HG02852 (cell line): Measurements from ENCODE around the gene ZNF454.

Experiments
- ATAC-seq: cut with Tn5 transposase; IDR thresholded peaks from one replicate; pipeline ENCODE4 v1.9.1; 2021; ENCODE audit warnings: mild to moderate bottlenecking, moderate library complexity; ENCODE audit not compliant: unreplicated experiment

The ZNF454 gene

DNA sequence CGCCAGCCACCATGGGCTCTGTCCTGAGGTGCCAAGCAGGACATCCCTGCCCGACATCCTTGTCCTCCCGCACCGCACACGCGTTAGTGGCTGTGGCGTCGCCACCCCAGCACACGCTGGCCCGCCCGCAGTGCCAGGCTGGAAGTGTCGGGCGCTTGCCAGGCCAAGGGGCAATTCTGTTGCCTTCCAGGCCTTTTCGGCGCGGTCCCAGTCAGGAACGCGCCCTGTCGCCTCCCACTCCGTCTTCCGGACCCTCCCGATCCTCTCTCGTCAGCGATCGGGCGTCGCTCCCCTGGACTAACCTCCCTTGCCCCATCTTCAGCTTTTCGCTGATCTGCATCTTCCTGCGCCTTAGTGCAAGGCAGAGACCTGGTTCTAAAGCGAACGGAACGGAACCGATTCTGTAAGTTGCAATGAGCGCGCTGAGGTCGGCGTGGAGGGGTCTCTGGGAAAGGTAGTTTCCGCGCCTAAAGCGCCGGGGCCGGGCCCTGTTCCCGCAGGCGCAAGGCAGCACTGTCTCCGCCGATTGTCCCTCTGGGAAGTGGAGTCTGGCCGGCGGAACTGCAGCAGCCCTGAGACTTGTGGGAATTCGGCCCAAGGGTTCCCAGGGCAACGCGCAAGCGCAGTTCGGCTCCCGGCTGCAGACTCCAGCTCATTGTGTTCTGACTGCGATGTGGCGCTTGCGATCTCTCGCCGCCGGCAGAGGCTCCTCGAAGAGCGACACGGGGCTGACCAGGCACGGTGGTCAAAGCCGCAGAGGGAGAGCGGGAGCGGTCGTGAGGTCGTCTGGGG lies at the start of gene ZNF454:
Gene ZNF454, plus strand, starts transcription at position 630 of the 792 bp plus-strand sequence. CDS start 1,594 bp downstream, outside the sequence.
- no peak for ATAC-seq

DNA sequence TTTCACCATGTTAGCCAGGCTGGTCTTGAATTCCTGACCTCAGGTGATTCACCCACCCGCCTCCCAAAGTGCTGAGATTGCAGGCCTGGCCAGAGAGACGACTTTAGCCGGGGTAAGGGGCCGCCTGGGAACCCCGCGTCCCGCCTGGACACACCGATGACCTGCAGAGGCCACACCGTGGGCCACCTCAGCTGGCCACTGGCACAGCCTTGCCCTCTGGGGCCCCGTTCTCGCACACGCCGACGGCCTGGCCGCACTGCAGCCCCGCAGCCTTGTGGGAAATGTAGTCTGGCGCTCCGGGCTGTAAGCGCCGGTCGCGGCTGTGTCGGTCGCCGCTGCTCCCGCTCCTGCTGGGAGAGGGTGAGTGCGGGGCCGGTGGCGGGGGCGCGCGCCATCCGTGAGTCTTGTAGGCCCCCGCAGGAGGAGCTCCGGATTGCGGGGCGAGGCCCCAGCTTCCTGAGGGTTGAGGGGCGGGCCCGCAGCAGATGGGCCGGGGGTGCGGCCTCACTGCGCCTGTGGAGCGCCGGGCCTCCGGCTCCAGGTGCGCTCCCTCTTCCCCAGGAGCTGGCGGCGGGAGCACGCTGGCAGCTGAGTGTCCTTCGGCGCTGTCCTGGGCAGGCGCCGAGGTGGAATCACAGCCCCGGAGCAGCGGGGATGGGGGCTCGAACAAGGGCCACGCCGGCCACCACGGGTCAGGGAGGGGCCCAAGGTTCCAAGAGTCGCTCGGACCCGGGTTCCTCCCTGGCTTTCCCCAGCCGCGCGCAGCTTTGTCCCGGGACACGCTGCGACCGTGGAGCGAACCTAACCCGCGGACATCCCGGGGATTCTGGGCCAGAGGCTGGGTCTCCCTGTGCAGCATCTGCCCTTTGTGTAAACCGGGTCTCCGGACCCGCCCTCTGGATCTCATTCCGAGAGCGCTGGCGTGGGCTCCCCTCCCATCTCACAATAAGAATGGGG lies 45.1 kb upstream of the ZNF454 start, which contains the start of gene ZFP2:
Gene ZFP2, plus strand, starts transcription at position 299 of the 957 bp plus-strand sequence. CDS start 35,401 bp downstream, outside the sequence.
- ATAC-seq = no peak

DNA sequence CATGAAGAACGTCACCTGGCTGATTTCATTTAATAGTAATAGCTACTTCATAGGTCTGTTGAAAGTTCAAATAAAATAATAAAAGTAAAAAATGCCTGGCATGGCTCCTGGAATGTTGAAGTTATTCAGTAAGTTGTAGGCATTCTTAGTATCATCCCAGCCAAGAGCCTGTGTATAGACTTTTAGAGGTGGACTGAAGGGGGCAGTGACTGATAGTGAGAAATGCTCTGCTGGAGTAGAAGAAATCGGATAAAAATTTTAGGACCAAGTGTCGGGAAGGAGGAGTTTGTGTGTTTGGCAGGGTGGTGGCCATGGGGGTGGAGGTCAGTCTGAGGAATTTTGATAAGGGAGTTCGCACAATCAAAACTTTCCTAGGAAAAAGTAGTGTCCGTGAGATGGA lies 41.7 kb upstream of the ZNF454 start:
- ATAC-seq = no peak

DNA sequence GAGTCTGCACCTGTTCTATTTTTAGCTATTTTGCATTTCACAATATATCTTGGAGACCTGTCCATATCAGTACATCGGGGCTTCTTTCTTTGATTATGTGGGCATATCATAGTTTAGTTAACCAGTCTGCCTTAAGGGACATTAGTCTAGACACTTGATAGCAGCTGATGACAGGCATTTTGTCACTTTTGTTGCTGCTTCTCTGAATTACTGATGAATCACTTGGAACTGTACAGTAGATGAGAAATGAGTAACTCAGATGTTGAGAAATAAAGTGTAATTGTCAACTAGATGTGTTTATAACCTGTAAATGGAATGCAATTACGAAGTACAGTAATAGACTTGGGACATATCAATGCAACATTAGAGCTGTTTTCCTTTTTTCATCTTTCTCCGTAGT lies 38.1 kb upstream of the ZNF454 start:
- ATAC-seq = no peak

DNA sequence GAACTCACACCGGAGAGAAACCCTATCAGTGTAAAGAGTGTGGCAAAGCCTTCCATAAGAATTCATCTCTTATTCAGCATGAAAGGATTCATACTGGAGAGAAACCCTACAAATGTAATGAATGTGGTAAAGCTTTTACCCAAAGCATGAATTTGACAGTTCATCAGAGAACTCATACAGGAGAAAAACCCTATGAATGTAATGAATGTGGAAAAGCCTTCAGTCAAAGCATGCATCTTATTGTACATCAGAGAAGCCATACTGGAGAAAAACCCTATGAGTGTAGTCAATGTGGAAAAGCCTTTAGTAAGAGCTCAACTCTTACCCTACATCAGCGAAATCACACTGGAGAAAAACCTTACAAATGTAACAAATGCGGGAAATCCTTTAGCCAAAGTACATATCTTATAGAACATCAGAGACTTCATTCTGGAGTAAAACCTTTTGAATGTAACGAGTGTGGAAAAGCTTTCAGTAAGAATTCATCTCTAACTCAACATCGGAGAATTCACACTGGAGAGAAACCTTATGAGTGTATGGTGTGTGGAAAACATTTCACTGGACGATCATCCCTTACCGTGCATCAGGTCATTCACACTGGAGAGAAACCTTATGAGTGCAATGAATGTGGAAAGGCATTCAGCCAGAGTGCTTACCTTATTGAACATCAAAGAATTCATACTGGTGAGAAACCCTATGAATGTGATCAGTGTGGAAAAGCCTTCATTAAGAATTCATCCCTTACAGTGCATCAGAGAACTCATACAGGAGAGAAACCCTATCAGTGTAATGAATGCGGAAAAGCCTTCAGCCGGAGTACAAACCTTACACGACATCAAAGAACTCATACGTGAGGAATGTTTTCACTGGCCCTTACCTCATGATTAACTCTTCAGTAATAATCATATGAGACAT lies 8.9 kb upstream of the ZNF454 start:
- ATAC-seq = no peak

DNA sequence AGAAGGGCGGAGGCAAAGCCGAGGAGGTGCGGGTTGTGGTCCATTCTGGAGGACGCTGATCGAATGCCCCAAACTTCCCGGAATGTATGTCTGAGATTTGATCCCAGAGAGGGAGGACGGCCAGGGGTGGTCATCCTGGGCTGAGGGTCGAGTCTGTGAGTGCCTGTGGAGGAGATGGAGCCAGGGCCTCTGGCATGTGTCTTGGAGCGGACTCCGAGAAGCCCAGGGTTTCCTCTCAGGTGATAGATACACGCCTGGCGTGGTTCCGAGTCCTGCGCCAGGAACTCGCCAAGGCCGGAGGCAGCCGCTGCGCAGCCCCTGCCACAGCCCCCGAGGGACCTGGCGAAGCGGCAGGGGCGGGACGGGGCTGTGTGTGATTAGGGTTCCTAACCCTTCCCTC lies 363 bp downstream of the ZNF454 start:
- no peak for ATAC-seq

DNA sequence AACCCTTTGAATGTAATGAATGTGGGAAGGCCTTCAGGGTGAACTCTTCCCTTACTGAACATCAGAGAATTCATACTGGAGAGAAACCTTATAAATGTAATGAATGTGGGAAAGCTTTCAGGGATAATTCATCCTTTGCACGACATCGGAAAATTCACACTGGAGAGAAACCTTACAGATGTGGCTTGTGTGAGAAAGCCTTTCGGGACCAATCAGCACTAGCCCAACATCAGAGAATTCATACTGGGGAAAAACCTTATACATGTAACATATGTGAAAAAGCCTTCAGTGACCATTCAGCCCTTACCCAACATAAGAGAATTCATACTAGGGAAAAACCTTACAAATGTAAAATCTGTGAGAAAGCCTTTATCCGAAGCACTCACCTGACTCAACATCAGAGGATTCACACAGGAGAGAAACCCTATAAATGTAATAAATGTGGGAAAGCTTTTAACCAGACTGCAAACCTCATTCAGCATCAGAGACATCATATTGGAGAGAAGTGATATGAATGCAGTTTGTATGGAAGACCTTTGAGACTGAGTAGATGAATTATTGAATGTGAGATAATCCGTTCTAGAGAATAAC lies 24.6 kb downstream of the ZNF454 start:
- ATAC-seq = no peak

DNA sequence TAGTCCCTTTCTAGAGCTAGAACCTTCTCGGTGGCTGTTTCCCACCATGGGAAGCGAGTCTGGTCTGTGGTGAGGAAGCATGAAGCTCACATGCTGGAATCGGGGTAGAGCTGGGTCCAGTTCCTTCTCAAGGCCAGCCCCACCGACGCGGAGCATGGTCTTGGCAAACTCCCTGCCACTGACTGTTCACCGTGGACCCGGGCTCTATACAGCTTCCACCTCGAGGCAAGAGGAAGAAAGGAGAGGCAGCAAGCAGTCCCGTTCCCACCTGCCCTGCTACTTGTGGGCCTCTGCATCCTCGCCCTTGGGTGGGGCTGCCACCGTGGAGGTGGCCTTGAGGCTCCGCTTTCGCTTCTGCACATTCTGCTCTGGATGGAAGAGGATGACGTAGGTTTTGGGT lies 40.4 kb downstream of the ZNF454 start:
- no peak for ATAC-seq

DNA sequence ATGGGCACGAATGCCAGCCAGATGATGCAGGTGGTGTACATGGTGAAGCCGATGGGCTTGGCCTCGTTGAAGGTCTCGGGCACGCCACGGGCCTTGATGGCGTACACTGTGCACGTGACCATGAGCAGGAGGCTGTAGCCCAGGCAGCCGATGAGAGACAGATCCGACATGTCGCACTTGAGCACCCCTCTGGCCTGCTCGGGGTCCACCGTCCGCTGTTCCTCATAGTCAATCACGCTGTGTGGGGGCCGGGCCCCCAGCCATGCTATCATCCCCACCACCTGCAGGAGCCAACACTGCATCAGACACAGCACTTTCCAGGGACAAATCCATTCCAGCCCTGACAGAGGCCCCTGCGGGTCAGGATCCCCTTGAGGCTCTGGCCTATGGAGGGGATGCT lies 41.9 kb downstream of the ZNF454 start:
- no peak for ATAC-seq

DNA sequence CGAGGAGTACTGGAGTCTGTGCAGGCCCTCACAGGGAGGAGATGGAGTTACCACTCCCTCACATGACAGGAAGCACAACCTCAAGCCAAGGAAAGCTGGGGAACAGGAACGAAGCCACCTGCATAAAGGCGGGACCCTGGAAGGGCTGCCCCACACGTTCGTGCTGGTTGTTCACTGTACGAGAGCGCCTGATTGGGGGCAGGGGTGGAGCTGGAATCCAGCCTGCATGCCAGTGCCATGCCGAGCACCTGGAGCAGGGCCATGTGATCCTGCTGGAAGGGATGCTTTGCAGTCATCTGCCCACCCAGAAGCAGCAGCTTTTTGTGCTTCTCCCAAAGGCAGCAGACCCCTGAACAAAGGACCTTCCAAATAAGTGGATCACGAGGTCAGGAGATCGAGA lies 42.7 kb downstream of the ZNF454 start:
- no peak for ATAC-seq

DNA sequence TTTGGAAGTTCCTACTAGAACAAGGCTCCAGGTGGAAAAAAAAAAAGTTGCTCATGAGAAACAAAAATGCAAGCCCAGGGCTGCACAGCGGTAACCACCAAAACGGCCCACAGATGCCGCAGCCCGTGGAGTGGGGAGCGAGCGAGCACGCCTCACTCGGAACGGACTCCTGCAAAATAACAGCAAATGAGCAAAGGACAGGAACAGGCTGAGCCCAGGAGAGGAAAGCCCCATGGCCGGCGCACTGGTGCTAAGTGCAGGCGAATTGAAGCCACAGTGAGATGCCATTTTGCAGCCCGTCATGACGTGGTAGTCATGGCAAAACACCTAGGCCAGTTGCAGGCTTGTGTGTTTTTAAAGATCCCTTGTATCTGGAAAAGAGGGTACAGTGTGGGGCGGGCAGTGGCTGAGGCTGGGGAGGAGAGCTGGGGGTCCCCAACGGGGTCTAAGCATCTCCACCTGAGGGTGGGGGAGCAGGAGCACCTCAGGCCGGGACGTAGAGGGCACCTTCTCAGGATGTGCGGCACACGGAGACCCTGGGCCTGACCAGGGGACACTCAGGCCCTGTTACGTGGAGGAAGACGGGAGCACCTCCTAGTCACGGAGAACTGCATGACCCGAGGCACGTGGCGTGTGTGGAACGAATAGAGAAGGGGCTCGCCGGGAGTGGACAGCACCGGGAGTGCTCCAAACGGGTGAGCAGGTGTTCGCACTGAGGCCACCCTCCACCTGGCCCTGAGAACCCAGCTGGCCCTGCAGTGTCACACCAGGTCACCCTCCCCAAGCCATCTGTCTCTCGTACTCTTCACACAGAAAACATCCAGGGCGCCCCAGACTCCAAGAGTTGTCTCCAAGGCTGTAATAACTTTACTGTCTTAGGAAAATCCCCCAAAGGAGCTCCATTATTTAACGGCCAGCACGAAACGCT lies 43.4 kb downstream of the ZNF454 start:
- ATAC-seq = no peak

DNA sequence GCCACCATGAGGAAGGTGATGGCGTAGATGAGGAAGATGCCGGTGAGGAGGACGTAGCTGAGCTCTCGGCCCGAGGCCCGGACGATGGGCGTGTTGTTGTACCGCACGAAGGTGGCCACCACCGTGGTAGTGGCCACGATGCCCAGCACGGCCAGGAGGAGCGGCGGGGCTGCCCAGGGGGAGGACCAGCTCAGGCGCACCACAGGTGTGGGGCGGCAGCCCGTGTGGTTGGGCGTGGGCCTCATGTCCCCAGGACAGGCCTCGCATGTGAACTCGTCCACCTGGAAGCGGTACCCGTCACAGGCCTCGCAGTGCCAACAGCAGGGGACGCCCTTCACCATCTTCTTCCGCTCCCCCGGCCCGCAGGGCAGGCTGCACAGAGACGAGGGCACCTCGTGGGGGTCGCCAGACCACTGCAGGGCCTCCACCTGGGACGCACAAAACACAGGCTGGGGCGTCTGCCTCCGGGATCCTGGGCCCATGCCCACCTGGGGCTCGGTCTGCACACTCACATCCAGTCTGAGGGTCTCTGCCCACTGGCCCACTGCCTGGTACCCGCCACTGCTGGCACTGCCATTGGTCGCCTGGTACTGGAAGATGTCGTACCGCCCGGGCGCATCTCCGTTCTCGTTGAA lies 45.4 kb downstream of the ZNF454 start:
- ATAC-seq = no peak

DNA sequence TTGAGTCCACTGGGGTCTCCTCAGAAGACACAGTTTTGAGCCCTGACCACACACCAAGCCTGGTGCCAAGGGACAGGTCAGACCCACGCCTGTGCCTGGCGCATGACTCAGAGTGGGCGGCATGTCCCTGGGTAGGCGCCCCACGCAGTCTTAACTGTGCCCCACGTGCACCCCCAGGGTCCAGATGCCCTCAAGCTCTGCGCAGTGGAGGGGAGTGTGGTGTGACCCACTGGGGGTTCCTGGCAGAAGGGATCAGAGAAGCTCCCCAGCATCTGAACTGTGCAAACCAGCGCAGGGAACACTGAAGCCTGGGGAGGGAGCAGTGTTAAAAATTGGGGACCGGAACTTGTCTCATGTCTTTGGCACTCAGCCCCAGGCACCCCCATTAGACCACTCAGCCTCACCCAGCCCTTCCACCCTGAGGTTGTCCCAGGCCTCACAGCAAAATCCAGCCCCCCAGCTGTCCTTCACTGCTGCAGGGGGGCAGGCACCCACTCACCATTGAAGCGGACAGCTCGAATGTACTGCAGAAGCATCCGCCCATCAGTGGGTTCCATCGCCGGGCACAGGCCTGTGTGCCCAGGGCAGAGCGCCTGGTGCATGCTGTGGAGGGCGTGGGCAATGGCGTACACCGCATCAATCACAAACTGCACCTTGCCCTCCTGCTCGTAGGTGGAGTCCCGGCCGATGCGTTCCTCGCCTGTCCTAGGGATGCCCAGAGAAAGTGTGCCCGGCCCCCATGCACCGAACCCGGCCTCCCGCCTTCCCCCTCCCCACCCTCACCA lies 47.6 kb downstream of the ZNF454 start:
- ATAC-seq = no peak

DNA sequence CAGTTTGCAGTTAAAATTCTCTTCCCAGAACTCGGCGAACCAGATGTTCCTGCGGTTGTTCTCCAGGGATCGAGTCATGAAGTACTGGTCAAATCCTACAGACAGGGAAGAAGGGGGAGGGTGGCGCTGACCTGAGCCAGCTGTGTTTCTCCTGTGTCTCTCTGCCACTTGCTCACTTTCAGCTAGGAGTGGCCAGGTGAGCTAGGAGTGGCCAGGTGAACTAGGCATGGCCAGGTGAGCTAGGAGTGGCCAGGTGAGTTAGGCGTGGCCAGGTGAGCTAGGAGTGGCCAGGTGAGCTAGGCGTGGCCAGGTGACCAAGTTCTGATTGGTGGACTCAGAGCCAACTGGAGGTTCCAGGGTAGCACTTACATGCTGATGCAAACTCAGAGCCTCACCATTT lies 48.3 kb downstream of the ZNF454 start:
- ATAC-seq = no peak

DNA sequence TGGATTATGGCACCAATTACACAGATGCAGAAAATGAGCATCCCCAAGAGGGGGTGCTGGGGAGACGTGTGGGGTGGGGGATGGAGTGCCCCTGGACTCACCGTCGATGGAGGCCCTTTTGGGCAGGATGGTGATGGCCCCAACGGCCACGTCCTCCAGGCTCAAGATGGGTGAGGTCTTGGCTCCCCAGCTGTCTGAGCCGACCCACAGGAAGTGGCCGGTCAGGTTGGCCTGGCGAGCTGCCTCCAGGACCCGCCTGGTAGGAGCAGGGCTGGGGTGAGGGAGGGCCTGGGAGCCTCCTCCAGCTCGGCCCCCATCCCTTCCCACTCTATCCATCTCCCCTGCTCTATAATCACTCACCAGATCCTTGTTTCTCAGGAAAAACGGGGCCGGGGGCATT lies 49.5 kb downstream of the ZNF454 start:
- ATAC-seq = no peak

DNA sequence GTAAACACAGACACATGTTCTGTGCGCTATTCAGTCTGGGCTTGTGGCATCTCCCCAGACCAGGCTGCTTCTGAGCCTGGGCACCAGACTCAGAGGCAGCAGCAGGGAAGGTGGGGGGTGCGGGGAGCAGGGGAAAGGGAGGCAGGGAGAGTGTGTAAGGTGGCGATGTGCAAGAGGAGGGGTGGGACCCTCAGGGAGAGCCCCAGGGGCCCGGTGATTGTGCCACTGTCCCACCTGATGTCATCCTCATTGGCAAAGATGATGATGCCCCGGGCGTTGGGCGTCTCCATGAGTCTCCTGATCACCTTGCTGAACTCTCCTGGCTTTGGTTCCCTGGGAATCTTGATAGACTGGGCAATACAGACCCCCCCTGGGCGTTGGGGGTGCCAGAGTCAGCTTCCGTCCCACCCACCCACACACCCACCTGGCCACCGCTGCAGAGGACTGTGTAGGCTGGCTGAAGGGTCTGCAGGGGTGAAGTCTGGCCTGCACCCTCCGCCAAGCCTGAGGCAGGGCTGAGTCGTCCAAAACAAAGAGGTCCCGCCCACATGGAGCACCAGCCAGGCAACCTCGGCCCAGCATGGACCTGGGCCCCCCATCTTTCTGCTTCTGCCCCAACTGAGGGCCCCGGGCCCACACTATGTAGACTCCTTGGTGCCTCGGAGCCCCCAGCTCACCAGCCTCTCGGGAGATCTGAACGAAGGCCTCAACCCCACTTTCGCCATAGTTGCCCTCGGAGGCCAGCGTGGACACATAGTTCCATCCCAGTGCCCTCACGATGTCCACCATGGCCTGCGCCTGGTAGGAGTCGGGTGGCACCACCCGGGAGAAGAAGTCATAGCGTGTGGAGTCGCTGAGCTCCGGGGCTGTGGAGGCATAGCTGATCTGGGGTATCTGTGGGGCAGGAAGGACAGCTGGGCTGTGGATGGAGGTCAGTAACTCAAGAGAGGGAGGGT lies 50.5 kb downstream of the ZNF454 start:
- no peak for ATAC-seq
